Measurements from ENCODE around the gene CIT.

Gene CIT

DNA sequence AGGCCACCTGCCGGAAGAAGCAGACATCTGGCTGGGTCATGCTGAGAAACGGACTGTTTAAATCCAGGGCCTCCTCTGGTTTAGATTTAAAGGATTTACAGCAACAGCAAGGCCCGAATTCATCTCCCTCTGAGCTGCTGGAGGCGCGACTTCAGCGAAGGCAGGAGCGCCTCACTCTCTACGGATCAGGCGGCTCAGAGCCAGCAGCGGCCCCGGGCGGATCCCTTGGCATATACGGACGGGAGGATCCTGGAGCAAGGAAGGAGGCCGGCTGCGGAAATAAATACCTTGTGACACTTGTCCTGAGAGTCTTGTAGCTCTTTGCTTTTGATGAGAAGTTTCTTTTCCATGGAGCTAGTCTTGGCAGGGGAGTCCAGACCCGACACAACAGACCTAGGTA, 92.4 kb downstream of the CIT start:
- CTCF ChIA-PET, result interaction anchor here (0.7 kb wide), 1 partner anchor 1619 kb away, joined by 3 read pairs; no protein-coding TSS in a partner anchor
- TF ChIP-seq, protein P1, sequence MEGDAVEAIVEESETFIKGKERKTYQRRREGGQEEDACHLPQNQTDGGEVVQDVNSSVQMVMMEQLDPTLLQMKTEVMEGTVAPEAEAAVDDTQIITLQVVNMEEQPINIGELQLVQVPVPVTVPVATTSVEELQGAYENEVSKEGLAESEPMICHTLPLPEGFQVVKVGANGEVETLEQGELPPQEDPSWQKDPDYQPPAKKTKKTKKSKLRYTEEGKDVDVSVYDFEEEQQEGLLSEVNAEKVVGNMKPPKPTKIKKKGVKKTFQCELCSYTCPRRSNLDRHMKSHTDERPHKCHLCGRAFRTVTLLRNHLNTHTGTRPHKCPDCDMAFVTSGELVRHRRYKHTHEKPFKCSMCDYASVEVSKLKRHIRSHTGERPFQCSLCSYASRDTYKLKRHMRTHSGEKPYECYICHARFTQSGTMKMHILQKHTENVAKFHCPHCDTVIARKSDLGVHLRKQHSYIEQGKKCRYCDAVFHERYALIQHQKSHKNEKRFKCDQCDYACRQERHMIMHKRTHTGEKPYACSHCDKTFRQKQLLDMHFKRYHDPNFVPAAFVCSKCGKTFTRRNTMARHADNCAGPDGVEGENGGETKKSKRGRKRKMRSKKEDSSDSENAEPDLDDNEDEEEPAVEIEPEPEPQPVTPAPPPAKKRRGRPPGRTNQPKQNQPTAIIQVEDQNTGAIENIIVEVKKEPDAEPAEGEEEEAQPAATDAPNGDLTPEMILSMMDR (conservative IDR thresholded peaks at IDR 0.05; ENCODE audit: low read depth), result no peak
- POLR2A ChIA-PET (ENCODE audit: low non-redundant PET), result no interaction called here
- no peak overlapping the region for H3K27ac ChIP-seq
- no peak for DNase-seq (ENCODE audit: low spot score)

DNA sequence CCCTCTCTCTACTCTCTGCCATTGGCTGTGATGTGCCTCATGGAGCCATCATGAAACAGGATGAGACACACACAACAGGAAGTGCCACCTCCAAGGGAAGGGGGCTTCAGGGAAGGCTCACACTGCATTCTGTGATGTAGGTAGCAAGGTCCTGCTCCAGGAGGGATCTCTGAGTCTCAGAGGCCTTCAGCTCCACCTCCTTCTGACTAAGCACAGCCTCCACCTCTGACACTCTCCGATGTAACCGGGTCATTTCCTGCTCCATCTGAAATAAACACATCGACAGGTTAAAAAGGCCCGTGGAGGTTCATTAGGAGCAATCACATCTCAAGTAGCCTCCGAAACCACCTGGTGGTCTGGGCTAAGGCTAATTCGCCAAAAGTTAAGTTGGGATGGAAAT, 93.3 kb downstream of the CIT start:
- no peak for DNase-seq (ENCODE audit: low spot score)
- CTCF ChIA-PET, result no interaction called here
- POLR2A ChIA-PET (ENCODE audit: low non-redundant PET), result no interaction called here
- H3K27ac ChIP-seq, result no peak overlapping the region
- TF ChIP-seq, protein P1 (conservative IDR thresholded peaks at IDR 0.05; ENCODE audit: low read depth), result no peak

DNA sequence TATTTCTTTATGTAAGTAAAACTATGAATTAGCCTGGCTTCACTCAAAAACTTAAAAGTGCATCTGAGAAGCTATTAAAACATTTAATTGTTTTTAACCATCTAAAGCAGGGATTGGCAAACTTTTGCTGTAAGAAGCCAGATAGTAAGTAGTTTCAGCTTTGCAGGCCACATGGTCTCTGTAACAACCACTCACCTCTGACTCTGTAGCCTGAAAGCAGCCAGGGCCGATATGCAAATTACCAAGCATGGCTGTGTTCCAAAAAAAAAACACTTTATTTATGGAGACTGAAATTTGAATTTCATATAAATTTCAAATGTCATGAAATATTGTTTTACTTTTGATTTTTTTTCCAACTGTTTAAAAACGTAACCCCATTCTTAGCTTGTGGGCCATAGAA, 95.3 kb downstream of the CIT start:
- TF ChIP-seq, protein P1 (conservative IDR thresholded peaks at IDR 0.05; ENCODE audit: low read depth), result no peak
- no peak overlapping the region for H3K27ac ChIP-seq
- ChIA-PET CTCF (interaction anchor here (0.6 to 1.4 kb wide), 6 partner anchors 9 to 125 kb away, joined by 4 to 6 read pairs (median 4); no protein-coding TSS in a partner anchor), POLR2A (ENCODE audit: low non-redundant PET) (interaction anchor here (0.6 kb wide), 1 partner anchor 82 kb away, joined by 3 read pairs; no protein-coding TSS in a partner anchor)
- DNase-seq (ENCODE audit: low spot score), result no peak

DNA sequence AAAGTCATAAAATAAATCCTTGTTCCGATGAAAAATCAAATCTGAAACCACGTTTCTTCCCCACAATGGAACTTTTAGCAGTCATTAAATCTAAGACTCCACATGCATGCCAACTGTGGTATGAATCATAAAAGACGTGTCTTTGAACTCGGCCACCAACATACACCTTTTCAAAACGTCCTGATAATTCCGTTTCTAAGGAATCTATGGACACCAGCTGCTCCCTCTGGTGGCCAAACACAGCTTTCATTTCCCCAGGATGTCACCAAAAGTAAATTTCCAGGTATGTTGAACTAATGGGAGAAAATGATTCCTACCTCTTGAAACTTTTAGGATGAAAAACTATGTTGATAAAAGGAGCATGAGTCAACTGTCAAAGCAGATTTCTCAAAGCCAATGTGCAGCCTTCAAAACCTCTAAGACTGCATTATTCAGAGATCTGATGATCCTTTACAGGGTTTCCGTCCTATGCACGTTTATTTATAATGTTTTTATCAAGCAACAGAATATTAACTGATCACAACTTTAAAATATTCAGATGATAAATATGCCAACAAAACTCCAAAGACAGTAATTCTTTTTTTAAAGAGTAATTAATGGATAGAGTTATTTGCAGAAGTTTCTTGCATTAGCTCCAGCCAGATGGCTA, 96.2 kb downstream of the CIT start:
- H3K27ac ChIP-seq, result no peak overlapping the region
- CTCF ChIA-PET, result interaction anchor here (0.6 to 1.4 kb wide), 9 partner anchors 10 to 1248 kb away, joined by 3 to 4 read pairs (median 3); no protein-coding TSS in a partner anchor
- TF ChIP-seq, protein P1 (conservative IDR thresholded peaks at IDR 0.05; ENCODE audit: low read depth), result peak; percentile 84
- peak; percentile 60 for DNase-seq (ENCODE audit: low spot score)
- POLR2A ChIA-PET (ENCODE audit: low non-redundant PET), result interaction anchor here (0.6 kb wide), 1 partner anchor 82 kb away, joined by 3 read pairs; no protein-coding TSS in a partner anchor

DNA sequence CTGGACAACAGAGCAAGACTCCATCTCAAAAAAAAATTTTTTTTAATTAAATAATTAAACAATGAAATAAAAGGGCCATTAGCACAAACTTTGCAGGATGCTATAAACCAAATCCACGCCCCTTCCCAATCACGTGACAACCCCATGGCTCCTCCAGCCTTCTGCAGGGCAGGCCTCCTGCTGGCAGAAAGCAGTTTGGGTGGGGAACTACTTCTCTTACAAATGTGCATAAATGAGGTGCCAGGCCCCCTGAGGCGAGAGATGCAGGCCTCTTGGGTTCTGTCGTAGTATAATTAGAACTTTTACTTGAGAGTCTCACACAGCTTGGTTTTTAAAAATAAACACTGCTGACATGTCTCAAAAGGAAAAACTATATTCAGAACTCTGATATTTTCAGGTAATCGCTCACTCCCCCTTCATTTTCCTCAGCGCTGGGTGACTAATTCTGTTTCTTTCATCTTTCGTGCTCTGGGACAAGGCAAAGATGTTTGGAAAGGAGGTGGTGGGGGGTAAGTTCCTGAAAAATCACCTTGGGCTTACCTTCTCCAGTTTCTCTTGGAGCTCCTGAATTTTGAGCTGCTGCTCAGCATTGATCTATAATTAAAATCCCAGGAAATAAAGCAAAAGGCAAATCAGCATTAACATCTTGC, 101.7 kb downstream of the CIT start:
- no peak overlapping the region for H3K27ac ChIP-seq
- TF ChIP-seq, protein P1 (conservative IDR thresholded peaks at IDR 0.05; ENCODE audit: low read depth), result no peak
- CTCF ChIA-PET, result no interaction called here
- DNase-seq (ENCODE audit: low spot score), result no peak
- POLR2A ChIA-PET (ENCODE audit: low non-redundant PET), result no interaction called here

DNA sequence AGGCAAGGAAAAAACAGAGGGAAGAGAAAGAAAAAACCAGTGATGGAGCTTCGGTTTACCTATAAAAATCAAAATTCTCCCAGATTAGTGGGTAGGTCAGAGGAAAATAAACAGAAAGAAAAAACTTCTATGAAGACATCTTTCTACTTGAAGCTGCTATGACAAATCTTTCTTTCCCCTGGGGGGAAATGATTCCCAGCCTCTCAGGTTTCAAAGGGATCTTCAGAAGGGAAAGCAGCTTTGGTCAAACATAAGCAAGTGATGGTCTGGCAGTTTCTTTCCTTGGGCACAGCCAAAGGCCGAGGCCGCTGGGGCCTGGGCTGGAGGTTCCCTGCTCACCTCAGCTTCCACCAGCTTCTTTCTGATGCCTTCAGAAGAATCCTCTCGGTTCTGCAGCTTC, 104.7 kb downstream of the CIT start:
- DNase-seq (ENCODE audit: low spot score), result no peak
- CTCF ChIA-PET, result interaction anchor here (0.7 kb wide), 1 partner anchor 19 kb away, joined by 3 read pairs; no protein-coding TSS in a partner anchor
- TF ChIP-seq, protein P1 (conservative IDR thresholded peaks at IDR 0.05; ENCODE audit: low read depth), result no peak

More for the DNA sequence above, 104.7 kb downstream of the CIT start:
- H3K27ac ChIP-seq, result no peak overlapping the region
- POLR2A ChIA-PET (ENCODE audit: low non-redundant PET), result no interaction called here
